SK-N-SH treated with all-trans-retinoic acid at 6 μM for 48 hours (cell line): ENCODE results near the gene CNN2.

Experiments
- ARNTL ChIP-seq: fragments of 450-650 bp; formaldehyde crosslinking; IDR thresholded peaks from 2 replicates; pipeline ENCODE4 v1.5.0; 2020; ENCODE audit warnings: low read depth, mild to moderate bottlenecking, moderate library complexity, borderline replicate concordance
- OSR1 ChIP-seq: fragments of 250-450 bp; sonication (Bioruptor Pico); IDR thresholded peaks from 2 replicates; pipeline ENCODE4 v1.8.0; 2022; ENCODE audit warnings: moderate library complexity, mild to moderate bottlenecking, inconsistent platforms
- TCF4 ChIP-seq: fragments of 250-450 bp; sonication (Bioruptor Pico); IDR thresholded peaks from 2 replicates; pipeline ENCODE4 v1.8.0; 2021; ENCODE audit warnings: mild to moderate bottlenecking, moderate library complexity, borderline replicate concordance
- ZNF565 ChIP-seq: fragments of 450-650 bp; formaldehyde crosslinking; conservative IDR thresholded peaks from 2 replicates; pipeline ENCODE4 v1.5.0; 2020; ENCODE audit warnings: low read depth, mild to moderate bottlenecking, moderate library complexity
- TF ChIP-seq, protein P1 (sequence below): fragments of 250-450 bp; sonication (Bioruptor Pico); IDR thresholded peaks from 2 replicates; pipeline ENCODE4 v1.8.0; 2020; ENCODE audit warnings: mild to moderate bottlenecking, moderate library complexity, borderline replicate concordance

DNA sequence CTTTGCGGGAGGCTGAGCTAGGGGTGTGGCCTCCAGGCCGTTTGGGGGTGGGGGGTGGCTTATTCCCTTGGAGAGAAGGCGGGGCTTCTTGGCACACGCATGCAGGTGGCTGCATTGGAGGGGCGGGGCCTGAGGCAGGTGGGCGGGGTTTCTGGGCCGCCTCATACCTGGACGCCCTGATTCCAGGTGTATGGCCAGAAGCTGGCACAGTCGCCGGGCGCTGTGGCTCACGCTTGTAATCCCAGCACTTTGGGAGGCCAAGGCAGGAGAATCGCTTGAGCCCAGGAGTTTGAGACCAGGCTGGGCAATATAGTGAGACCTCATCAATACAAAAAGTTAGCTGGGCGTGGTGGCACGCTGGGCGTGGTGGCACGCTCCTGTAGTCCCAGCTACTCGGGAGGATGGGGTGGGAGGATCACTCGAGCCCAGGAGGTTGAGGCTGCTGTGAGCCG is 21.3 kb downstream of the CNN2 start:
- TF ChIP-seq ZNF565 (no peak), ARNTL (CRISPR knock-in tag) (no peak), TCF4 (CRISPR knock-in tag) (no peak), OSR1 (CRISPR knock-in tag) (no peak)
- TF ChIP-seq, protein P1, sequence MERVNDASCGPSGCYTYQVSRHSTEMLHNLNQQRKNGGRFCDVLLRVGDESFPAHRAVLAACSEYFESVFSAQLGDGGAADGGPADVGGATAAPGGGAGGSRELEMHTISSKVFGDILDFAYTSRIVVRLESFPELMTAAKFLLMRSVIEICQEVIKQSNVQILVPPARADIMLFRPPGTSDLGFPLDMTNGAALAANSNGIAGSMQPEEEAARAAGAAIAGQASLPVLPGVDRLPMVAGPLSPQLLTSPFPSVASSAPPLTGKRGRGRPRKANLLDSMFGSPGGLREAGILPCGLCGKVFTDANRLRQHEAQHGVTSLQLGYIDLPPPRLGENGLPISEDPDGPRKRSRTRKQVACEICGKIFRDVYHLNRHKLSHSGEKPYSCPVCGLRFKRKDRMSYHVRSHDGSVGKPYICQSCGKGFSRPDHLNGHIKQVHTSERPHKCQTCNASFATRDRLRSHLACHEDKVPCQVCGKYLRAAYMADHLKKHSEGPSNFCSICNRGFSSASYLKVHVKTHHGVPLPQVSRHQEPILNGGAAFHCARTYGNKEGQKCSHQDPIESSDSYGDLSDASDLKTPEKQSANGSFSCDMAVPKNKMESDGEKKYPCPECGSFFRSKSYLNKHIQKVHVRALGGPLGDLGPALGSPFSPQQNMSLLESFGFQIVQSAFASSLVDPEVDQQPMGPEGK, result no peak
